T-helper 1 cell treated with Interleukin-12 subunit alpha and Interleukin-12 subunit beta and Interleukin-4 antibody, amounts not matched to agents 30 μg/mL and 1 μg/mL, for 36 hours (primary cell): ENCODE data around the gene TTC38.
A peak's percentile ranks its signal among the peaks of the same experiment; 100 is the strongest.
"Not testable (repeated sequence)": the region's sequence is repeated elsewhere in the genome, so short reads cannot be mapped to it uniquely, and the experiment has no call there.

Source experiments
- H3K27ac Mint-ChIP-seq: one replicate; pipeline ENCODE4 v1.8.0; 2021; ENCODE audit warnings: mild to moderate bottlenecking, mixed read lengths
- H3K27me3 Mint-ChIP-seq: one replicate; pipeline ENCODE4 v1.8.0; 2021; ENCODE audit warnings: low read depth, mixed read lengths
- H3K36me3 Mint-ChIP-seq: one replicate; pipeline ENCODE4 v1.8.0; 2021; ENCODE audit warnings: low read depth, mixed read lengths
- H3K4me1 Mint-ChIP-seq: one replicate; pipeline ENCODE4 v1.8.0; 2021; ENCODE audit warnings: low read depth, mixed read lengths
- H3K4me3 Mint-ChIP-seq: one replicate; pipeline ENCODE4 v1.8.0; 2021; ENCODE audit warnings: mild to moderate bottlenecking, moderate library complexity, mixed read lengths
- H3K9me3 Mint-ChIP-seq: one replicate; pipeline ENCODE4 v1.8.0; 2021; ENCODE audit warnings: mixed read lengths

TTC38 gene

GRCh38 chr22:46312848-46313247 lies 45.0 kb downstream of the TTC38 start:
- not testable (repeated sequence) for H3K27ac Mint-ChIP-seq, H3K9me3 Mint-ChIP-seq, H3K27me3 Mint-ChIP-seq, H3K4me1 Mint-ChIP-seq, H3K4me3 Mint-ChIP-seq
- peaks cover 40% of the 10 kb centered on the region for H3K36me3 Mint-ChIP-seq

- Mint-ChIP-seq H3K27ac (no peak overlapping the region), H3K4me1 (peaks cover 7% of the 10 kb centered on the region), H3K9me3 (no peaks in the 10 kb centered on the region), H3K36me3 (peaks cover 40% of the 10 kb centered on the region), H3K27me3 (no peaks in the 10 kb centered on the region), H3K4me3 (no peak overlapping the region)
Observed at GRCh38 chr22:46315976-46316375, 48.2 kb downstream of the TTC38 start.

- Mint-ChIP-seq H3K36me3 (peaks cover 47% of the 10 kb centered on the region), H3K27me3 (no peaks in the 10 kb centered on the region), H3K27ac (no peak overlapping the region), H3K4me3 (no peak overlapping the region), H3K9me3 (no peaks in the 10 kb centered on the region), H3K4me1 (peaks cover 6% of the 10 kb centered on the region)
Observed at GRCh38 chr22:46317646-46318045, 49.8 kb downstream of the TTC38 start.

- H3K9me3 Mint-ChIP-seq: no peaks in the 10 kb centered on the region
- H3K4me3 Mint-ChIP-seq: no peak overlapping the region
- H3K4me1 Mint-ChIP-seq: peaks cover 6% of the 10 kb centered on the region
- H3K36me3 Mint-ChIP-seq: peaks cover 56% of the 10 kb centered on the region
- no peaks in the 10 kb centered on the region for H3K27me3 Mint-ChIP-seq
- H3K27ac Mint-ChIP-seq: no peak overlapping the region
Observed at GRCh38 chr22:46318576-46318975, 50.8 kb downstream of the TTC38 start.

DNA sequence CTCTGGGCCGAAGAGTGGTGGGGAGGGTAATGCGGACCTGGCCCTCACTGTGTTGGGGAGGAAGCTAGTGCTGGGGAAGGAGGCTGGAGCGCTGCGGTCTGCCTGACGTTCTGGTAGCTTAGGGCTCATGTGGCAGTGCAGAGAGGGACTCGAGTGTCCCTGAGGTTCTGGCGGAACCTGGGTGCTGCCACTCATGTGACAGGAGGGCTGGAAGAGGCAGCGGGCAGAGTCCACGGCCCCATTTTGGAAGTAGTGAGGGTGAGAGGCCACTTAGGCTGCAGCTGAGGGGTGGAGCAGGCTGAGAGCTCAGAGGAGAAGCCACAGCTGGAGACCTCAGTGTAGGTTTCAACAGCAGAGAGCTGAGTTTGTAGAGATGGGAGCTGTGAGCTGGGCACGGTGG lies 51.5 kb downstream of the TTC38 start:
- Mint-ChIP-seq H3K4me3 (no peak overlapping the region), H3K27me3 (no peaks in the 10 kb centered on the region), H3K36me3 (peaks cover 56% of the 10 kb centered on the region), H3K4me1 (peaks cover 5% of the 10 kb centered on the region), H3K9me3 (no peaks in the 10 kb centered on the region), H3K27ac (peak overlapping the region; percentile 31)

DNA sequence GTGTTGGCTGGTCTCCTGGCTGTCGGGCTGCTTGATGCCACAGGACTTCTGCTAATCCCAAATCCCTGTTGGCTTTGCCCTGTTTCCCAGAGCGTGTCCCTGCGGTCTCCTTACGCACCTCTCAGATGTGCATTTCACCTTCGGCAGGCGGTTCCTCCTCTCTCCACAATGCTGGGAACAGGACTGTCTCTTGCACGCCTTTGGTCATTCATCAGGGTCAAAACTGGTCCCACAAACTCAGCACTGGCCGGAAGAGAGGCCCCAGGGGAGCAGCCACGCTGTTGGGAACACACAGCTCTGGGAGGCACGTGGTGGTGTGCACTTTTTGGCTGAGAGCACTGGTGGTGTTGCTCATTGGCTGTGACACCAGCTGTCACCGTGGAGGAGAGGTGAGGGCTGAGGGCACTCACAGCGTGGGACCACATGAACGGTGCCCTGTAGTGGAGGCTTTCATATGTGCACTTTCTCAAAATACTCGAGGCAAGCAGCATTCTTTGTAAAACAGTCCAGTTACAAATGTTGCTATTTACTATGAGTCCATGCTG lies 52.4 kb downstream of the TTC38 start:
- H3K4me1 Mint-ChIP-seq: peaks cover 4% of the 10 kb centered on the region
- peaks cover 56% of the 10 kb centered on the region for H3K36me3 Mint-ChIP-seq
- H3K4me3 Mint-ChIP-seq: no peak overlapping the region
- H3K9me3 Mint-ChIP-seq: no peaks in the 10 kb centered on the region
- no peak overlapping the region for H3K27ac Mint-ChIP-seq
- no peaks in the 10 kb centered on the region for H3K27me3 Mint-ChIP-seq

- H3K36me3 Mint-ChIP-seq: peaks cover 51% of the 10 kb centered on the region
- no peaks in the 10 kb centered on the region for H3K9me3 Mint-ChIP-seq
- no peaks in the 10 kb centered on the region for H3K27me3 Mint-ChIP-seq
- H3K4me1 Mint-ChIP-seq: peaks cover 4% of the 10 kb centered on the region
- H3K4me3 Mint-ChIP-seq: no peak overlapping the region
- no peak overlapping the region for H3K27ac Mint-ChIP-seq
Observed at GRCh38 chr22:46320716-46321386, 53.0 kb downstream of the TTC38 start.

- no peak overlapping the region for H3K4me3 Mint-ChIP-seq
- no peak overlapping the region for H3K27ac Mint-ChIP-seq
- no peaks in the 10 kb centered on the region for H3K27me3 Mint-ChIP-seq
- H3K4me1 Mint-ChIP-seq: peaks cover 4% of the 10 kb centered on the region
- H3K36me3 Mint-ChIP-seq: peaks cover 43% of the 10 kb centered on the region
- no peaks in the 10 kb centered on the region for H3K9me3 Mint-ChIP-seq
Observed at GRCh38 chr22:46322711-46323110, 54.9 kb downstream of the TTC38 start.

DNA sequence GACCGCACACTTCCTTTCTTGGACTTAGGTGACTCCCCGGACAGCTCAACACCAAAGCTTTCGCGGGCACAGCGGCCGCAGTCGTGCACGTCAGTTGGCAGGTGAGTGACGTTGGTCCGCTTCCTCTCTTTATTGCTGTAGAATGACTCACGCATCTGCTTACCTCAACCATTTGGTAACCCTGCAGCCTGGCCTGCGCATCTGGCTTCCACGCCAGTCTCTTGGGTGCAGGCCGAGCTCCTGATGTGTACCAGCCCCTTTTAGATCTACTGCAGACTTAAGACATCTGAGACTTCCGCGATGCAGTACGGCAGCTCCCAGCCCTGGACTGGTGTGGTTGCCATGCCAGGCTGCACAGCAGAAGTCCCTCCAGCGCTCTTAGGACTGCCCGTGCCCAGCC lies 55.4 kb downstream of the TTC38 start:
- Mint-ChIP-seq H3K36me3 (peaks cover 39% of the 10 kb centered on the region), H3K27ac (no peak overlapping the region), H3K4me1 (peaks cover 4% of the 10 kb centered on the region), H3K9me3 (no peaks in the 10 kb centered on the region), H3K4me3 (no peak overlapping the region), H3K27me3 (no peaks in the 10 kb centered on the region)

DNA sequence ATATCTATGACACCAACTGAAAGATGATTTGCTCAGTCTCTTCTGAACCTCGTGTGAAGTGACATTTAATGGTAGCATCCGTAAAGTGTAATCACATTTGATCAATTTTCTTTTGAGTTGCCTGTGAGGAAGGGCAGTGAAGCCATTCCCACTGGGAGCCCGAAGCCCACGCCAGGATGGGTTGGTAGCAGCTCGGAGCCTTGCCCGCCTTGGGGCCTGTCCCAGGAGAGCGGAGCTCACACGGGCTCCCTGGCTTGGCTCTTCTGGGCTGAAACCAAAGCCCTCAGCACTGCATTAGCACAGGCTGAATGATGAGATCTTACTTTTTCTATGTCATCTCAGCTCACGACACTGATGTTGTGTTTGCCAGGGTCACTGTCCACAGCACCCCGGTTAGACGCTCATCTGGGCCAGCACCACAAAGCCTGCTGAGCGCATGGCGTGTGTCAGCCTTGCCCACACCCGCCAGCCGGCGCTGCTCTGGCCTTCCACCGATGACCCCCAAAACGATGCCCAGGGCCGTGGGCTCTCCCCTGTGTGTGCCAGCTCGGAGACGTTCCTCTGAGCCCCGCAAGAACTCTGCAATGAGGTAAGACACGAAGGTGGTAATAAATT lies 58.4 kb downstream of the TTC38 start:
- Mint-ChIP-seq H3K36me3 (peaks cover 33% of the 10 kb centered on the region), H3K4me3 (no peak overlapping the region), H3K4me1 (no peaks in the 10 kb centered on the region), H3K9me3 (no peaks in the 10 kb centered on the region), H3K27me3 (no peaks in the 10 kb centered on the region), H3K27ac (no peak overlapping the region)

- H3K27me3 Mint-ChIP-seq: no peaks in the 10 kb centered on the region
- H3K36me3 Mint-ChIP-seq: peaks cover 24% of the 10 kb centered on the region
- no peaks in the 10 kb centered on the region for H3K4me1 Mint-ChIP-seq
- H3K9me3 Mint-ChIP-seq: no peaks in the 10 kb centered on the region
- no peak overlapping the region for H3K27ac Mint-ChIP-seq
- no peak overlapping the region for H3K4me3 Mint-ChIP-seq
Observed at GRCh38 chr22:46327691-46328465, 60.1 kb downstream of the TTC38 start.

DNA sequence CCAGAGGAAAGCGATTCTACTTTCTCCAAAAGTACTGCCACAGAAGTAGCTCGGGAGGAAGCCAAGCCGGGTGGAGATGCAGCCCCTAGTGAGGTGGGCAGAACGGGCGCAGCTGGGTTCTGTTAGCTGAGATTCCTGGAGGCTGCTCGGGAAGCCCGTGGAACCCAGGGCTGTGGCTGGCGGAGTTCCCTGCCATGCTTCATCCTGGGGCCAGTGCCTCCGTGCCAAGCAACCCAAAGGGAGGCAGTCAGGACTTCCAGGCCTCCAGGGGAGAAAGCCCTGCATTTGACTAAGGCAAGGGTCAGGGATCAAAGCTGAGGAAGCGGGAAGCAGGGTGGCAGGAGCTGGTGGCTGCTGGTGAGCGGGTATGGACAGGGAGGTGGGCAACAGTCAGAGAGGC lies 61.0 kb downstream of the TTC38 start:
- H3K4me1 Mint-ChIP-seq: no peaks in the 10 kb centered on the region
- H3K4me3 Mint-ChIP-seq: no peak overlapping the region
- H3K36me3 Mint-ChIP-seq: peaks cover 26% of the 10 kb centered on the region

GRCh38 chr22:46329616-46330015 lies 61.8 kb downstream of the TTC38 start:
- Mint-ChIP-seq H3K9me3 (no peaks in the 10 kb centered on the region), H3K27me3 (no peaks in the 10 kb centered on the region), H3K4me3 (no peak overlapping the region), H3K27ac (no peak overlapping the region), H3K36me3 (peaks cover 23% of the 10 kb centered on the region), H3K4me1 (no peaks in the 10 kb centered on the region)

More for the DNA sequence above, 61.0 kb downstream of the TTC38 start:
- no peak overlapping the region for H3K27ac Mint-ChIP-seq
- H3K9me3 Mint-ChIP-seq: no peaks in the 10 kb centered on the region
- no peaks in the 10 kb centered on the region for H3K27me3 Mint-ChIP-seq

DNA sequence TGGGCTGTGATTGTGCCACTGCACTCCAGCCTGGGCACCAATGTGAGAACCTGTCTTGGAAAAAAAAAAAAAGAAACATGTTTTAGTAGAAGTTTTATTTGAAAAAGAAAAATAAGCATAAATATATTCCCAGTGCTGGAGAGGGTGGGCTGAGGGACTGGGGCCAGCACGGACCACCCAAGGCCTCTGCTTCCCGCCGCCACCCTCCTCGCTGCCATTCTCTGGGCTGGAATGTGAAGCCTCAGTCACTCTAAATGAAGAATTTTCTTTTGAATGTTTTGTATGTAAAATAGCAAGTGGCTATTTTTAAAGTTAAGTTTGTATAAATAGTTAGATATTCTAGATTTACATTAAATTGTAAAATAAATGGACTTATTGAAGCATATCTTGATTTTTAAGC lies 62.6 kb downstream of the TTC38 start:
- H3K9me3 Mint-ChIP-seq: no peaks in the 10 kb centered on the region
- H3K4me3 Mint-ChIP-seq: no peak overlapping the region
- no peak overlapping the region for H3K27ac Mint-ChIP-seq
- no peaks in the 10 kb centered on the region for H3K27me3 Mint-ChIP-seq
- peaks cover 2% of the 10 kb centered on the region for H3K4me1 Mint-ChIP-seq
- H3K36me3 Mint-ChIP-seq: peaks cover 25% of the 10 kb centered on the region

GRCh38 chr22:46331496-46331895 lies 63.7 kb downstream of the TTC38 start:
- Mint-ChIP-seq H3K9me3 (no peaks in the 10 kb centered on the region), H3K4me1 (peaks cover 6% of the 10 kb centered on the region), H3K27me3 (no peaks in the 10 kb centered on the region), H3K27ac (no peak overlapping the region), H3K4me3 (no peak overlapping the region), H3K36me3 (peaks cover 25% of the 10 kb centered on the region)
